PFSK-1 (cell line): ENCODE measurements around the gene PEF1.
A peak's percentile ranks its signal among the peaks of the same experiment; 100 is the strongest.

Experiments used
- POLR2AphosphoS5 ChIP-seq: IDR thresholded peaks from 2 replicates; pipeline ENCODE4 v1.6.1; 2012; ENCODE audit warnings: low read depth, mild to moderate bottlenecking, control low read depth, low read length, moderate library complexity
- TF ChIP-seq, protein P1 (sequence below), 2 experiments: IDR thresholded peaks; 2 replicates each; pipeline versions ENCODE4 v1.6.1 to v1.8.0; 2011 to 2012; ENCODE audit warnings: low read depth in 2 of 2, low read length in 2 of 2, control low read depth in 1 of 2, inconsistent platforms in 1 of 2, mild to moderate bottlenecking in 1 of 2, moderate library complexity in 1 of 2; ENCODE audit not compliant: insufficient read depth in 1 of 2

GRCh38 chr1:31617916-31618746 lies 26.5 kb downstream of the PEF1 start:
- TF ChIP-seq, protein P1, sequence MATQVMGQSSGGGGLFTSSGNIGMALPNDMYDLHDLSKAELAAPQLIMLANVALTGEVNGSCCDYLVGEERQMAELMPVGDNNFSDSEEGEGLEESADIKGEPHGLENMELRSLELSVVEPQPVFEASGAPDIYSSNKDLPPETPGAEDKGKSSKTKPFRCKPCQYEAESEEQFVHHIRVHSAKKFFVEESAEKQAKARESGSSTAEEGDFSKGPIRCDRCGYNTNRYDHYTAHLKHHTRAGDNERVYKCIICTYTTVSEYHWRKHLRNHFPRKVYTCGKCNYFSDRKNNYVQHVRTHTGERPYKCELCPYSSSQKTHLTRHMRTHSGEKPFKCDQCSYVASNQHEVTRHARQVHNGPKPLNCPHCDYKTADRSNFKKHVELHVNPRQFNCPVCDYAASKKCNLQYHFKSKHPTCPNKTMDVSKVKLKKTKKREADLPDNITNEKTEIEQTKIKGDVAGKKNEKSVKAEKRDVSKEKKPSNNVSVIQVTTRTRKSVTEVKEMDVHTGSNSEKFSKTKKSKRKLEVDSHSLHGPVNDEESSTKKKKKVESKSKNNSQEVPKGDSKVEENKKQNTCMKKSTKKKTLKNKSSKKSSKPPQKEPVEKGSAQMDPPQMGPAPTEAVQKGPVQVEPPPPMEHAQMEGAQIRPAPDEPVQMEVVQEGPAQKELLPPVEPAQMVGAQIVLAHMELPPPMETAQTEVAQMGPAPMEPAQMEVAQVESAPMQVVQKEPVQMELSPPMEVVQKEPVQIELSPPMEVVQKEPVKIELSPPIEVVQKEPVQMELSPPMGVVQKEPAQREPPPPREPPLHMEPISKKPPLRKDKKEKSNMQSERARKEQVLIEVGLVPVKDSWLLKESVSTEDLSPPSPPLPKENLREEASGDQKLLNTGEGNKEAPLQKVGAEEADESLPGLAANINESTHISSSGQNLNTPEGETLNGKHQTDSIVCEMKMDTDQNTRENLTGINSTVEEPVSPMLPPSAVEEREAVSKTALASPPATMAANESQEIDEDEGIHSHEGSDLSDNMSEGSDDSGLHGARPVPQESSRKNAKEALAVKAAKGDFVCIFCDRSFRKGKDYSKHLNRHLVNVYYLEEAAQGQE (IDR thresholded peaks at IDR 0.05; ENCODE audit: insufficient read depth in 1 of 2, low read depth in 2 of 2, low read length in 2 of 2): no peak
- peak; percentile 74 for TF ChIP-seq POLR2AphosphoS5
